Tibial nerve (tissue), 4 donors: ENCODE data around the gene POLK.
"Not testable (repeated sequence)": the region's sequence is repeated elsewhere in the genome, so short reads cannot be mapped to it uniquely, and the experiment has no call there.

Source experiments
- EP300 ChIP-seq, 2 donors: sonication (generic); formaldehyde crosslinking; IDR thresholded peaks; one replicate each; pipeline ENCODE4 v1.6.1; 2017; ENCODE audit warnings: antibody characterized with exemption in 2 of 2, mild to moderate bottlenecking in 1 of 2
- TF ChIP-seq, protein P1 (sequence below), 5 experiments: fragments of 200-600 bp in 3 of 5; fragments of 450-650 bp in 2 of 5; sonication (generic) in 3 of 5; IDR thresholded peaks; one replicate each; pipeline ENCODE4 v1.5.1; 2016 to 2019; ENCODE audit warnings: antibody characterized with exemption in 5 of 5, mild to moderate bottlenecking in 3 of 5, moderate library complexity in 2 of 5

DNA sequence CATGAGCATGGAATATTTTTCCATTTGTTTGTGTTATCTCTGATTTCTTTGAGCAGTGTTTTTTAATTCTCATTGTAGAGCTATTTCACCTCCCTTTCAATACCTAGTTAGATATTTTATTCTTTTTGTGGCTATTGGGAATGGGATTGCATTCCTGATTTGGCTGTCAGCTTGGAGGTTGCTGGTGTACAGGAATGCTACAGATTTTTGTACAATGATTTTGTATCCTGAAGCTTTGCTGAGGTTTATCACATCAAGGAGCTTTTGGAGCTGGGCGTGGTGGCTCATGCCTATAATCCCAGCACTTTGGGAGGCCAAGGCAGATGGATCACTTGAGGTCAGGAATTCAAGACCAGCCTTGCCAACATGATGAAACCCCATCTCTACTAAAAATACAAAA, 22.0 kb downstream of the POLK start:
- TF ChIP-seq, protein P1, sequence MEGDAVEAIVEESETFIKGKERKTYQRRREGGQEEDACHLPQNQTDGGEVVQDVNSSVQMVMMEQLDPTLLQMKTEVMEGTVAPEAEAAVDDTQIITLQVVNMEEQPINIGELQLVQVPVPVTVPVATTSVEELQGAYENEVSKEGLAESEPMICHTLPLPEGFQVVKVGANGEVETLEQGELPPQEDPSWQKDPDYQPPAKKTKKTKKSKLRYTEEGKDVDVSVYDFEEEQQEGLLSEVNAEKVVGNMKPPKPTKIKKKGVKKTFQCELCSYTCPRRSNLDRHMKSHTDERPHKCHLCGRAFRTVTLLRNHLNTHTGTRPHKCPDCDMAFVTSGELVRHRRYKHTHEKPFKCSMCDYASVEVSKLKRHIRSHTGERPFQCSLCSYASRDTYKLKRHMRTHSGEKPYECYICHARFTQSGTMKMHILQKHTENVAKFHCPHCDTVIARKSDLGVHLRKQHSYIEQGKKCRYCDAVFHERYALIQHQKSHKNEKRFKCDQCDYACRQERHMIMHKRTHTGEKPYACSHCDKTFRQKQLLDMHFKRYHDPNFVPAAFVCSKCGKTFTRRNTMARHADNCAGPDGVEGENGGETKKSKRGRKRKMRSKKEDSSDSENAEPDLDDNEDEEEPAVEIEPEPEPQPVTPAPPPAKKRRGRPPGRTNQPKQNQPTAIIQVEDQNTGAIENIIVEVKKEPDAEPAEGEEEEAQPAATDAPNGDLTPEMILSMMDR (IDR thresholded peaks at IDR 0.05), result not testable (repeated sequence)
- TF ChIP-seq EP300 (IDR thresholded peaks at IDR 0.05), result not testable (repeated sequence)
